Inflammatory macrophage treated with lipopolysaccharide for 4 hours (primary cell): ENCODE results near the gene AARS1.
"Not testable (repeated sequence)": the region's sequence is repeated elsewhere in the genome, so short reads cannot be mapped to it uniquely, and the experiment has no call there.

Experiments used
- DNase-seq: peaks from one replicate; pipeline ENCODE4 v3.0.0-alpha.2; 2020

Gene AARS1

DNA sequence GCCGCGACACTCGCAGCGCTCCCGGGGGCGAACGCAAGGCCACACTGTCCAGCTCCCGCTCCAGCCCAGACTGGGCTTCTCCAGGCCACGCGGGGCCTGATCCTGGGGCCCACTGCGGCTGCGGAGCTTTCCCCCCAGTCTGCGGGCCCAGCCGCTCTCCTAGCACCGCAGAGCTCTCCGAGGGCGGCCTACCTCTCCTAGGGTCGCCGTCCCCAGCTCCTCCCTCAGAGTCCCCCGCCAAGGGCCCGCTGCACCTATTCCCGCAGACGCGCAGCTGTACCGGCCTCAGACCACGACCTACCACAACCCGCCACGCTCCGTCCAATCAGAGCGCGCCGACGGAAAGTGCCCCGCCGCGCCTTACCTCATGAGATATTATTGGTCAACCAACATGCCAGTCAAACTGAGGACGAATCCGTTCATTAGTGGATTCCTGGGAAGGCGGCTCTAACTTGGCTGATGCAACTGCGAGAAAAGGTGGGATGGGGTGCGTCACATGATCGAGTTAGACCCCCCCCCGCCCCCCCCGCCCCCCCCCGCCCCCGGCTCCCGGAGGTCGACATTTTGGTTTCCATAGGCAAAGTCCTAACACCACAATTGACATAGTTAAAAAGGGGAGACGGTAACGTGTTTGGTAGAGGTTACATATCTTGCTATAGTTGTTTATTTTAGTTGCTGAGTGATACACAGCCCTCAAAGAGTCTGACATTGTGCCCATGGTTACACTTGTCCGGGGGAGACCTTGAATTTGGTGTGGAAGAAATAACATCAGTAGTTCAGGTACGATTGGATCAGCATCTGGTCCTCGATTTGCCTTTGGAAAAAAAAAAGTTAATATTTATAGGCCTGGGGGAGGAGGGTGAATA lies at the start of gene AARS1:
Gene AARS1 (minus strand): TSS at position 278 of the 866 bp plus-strand sequence. CDS start 6,743 bp downstream, outside the sequence.
- peak; percentile 98 for DNase-seq

DNA sequence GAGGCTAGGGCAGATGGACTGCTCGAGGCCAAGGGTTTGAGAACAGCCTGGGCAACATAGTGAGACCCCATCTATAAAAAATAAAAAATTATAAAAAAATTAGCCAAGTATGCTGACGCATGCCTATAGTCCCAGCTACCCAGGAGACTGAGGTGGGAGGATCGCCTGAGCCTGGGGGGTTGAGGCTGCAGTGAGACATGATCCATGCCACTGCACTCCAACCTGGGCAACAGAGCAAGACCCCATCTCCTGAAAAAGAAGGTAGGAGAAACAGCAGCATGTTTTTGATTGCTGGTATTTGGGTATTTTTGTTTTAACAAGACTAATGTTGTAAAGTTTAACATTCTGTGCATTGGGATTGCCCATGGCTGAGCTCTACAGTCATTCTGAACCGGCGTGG lies 48.5 kb upstream of the AARS1 start:
- DNase-seq: no peak

DNA sequence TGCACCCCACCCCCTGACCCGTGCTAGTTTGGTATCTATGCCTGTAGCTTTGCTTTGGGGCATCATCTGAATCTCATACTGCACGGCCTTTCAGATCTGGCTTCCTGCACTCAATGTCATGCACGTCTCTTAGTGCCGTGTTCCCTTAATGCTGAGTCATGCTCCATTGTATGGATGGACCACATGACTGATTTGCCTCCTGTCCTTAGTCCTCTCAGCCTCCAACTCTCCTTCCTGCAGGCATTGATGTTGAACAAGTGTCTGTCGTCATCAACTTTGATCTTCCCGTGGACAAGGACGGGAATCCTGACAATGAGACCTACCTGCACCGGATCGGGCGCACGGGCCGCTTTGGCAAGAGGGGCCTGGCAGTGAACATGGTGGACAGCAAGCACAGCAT lies 43.4 kb upstream of the AARS1 start:
- DNase-seq: not testable (repeated sequence)

DNA sequence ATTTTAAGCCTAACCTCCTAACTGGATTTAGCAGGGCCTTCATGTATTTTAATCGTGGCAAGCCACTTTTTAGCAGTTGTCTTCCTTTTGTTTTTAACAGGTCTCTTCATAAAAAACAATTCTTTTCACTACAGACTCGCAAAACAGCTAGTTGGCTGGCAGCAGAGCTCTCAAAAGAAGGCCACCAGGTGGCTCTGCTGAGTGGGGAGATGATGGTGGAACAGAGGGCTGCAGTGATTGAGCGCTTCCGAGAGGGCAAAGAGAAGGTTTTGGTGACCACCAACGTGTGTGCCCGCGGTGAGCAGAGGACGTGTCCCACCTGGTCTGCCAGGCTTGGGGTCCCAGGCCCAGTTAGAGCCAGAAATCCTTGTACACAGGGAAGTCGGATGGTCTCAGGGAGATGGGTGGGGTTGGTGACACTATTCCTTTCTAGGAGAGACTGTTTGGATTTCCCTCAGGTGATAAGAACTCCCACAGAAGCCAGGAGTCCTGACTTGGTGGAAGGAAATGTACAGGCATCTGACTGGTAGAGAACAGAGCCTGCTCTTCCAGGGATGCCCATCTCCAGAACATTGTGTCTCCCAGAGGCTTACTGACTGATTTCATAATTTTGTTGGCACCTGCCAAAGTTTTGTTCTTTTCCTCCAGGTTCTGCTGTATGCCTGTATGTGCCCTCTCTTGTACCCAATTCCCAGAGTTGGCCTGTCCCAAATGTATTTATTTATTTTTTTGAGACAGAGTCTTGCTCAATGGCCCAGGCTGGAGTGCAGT lies 42.5 kb upstream of the AARS1 start:
- DNase-seq: no peak

DNA sequence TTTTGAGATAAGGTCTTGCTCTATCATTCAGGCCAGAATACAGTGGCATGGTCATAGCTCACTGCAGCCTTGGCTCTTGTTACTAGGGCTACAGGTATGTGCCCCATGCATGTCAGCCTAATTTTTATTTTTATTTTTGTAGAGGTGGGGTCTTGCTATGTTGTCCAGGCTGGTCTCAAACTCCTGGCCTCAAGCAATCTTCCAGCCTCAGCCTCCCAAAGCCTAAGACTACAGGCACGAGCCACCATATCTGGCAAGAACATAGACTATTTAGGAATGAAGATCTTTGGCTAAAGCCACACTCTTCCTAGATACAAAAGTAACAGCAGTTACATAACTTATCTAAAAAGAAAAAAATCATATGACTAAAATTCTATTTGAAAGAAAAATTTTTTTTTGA lies 41.8 kb upstream of the AARS1 start:
- no peak for DNase-seq

DNA sequence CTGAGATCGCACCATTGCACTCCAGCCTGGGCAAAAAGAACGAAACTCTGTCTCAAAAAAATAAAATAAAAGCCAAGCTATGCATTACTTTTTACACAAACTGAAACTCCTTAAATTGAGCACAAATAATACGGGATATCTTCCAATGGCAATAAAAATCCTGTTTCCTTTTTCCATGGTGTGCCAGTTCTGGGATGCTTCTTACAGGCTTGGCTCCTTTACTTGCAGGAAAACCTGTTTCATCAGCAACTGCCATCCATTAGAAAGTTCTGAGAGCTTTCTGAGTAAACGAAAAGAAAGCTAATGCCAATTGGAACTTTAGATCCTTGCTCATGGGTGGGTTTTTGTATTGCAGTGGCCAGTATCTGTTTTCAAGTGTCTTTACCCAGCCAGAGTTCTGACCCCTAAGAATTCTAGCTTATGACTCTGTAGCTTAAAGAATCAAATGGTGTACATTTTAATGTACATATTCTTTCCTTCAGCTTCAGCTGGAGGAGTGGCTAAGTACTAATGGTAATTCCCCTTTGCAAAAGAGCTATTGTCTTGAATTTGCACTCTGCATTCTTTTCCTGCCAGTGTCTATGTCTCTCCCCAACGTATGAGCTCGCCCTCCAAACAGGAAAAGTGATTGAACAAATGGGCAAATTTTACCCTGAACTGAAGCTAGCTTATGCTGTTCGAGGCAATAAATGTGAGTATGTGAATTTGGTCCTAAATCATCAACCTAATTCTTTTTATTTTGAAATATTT lies 35.9 kb upstream of the AARS1 start:
- DNase-seq: no peak

DNA sequence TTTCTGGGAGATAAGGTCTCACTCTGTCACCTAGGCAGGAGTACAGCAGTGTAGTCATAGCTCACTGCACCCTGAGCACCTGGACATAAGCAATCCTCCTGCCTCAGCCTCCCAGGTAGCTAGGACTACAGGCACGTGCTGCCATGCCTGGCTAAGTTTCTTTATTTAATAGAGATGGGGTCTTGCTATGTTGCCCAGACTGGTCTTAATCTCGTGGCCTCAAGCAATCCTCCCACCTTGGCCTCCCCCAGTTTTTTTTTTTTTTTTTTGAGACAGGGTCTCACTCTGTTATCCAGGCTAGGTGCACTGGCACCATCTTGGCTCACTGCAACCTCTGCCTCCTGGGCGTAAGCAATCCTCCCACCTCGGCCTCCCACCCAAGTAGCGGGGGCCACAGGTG lies 30.8 kb upstream of the AARS1 start:
- DNase-seq: no peak

DNA sequence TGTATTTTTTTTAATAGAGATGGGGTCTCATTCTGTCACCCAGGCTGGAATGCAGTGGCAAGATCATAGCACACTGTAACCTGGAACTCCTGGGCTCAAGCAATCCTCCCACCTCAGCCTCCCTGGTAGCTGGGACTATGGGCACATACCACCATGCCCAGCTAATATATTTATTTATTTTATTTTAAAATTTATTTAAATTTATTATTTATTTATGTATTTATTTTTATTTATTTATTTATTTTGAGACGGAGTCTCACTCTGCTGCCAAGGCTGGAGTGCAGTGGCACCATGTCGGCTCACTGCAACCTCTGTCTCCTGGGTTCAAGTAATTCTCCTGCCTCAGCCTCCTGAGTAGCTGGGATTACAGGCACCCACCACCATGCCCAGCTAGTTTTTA lies 18.4 kb upstream of the AARS1 start:
- DNase-seq: not testable (repeated sequence)

DNA sequence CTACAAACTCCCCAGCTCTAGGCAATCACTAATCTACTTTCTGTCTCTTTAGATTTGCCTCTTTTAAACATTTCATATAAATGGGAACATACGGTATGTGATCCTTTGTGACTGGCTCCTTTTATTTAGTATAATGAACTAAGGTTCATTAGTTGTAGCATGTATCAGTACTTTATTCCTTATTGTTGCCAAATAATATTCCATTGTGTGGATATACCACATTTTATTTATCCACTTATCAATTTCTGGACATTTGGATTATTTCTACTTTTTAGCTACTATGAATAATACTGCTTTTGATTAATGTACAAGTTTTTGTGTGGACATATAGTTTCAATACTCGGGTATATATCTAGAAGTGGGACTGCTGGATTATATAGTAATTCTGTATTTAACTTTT lies 17.6 kb upstream of the AARS1 start:
- no peak for DNase-seq

DNA sequence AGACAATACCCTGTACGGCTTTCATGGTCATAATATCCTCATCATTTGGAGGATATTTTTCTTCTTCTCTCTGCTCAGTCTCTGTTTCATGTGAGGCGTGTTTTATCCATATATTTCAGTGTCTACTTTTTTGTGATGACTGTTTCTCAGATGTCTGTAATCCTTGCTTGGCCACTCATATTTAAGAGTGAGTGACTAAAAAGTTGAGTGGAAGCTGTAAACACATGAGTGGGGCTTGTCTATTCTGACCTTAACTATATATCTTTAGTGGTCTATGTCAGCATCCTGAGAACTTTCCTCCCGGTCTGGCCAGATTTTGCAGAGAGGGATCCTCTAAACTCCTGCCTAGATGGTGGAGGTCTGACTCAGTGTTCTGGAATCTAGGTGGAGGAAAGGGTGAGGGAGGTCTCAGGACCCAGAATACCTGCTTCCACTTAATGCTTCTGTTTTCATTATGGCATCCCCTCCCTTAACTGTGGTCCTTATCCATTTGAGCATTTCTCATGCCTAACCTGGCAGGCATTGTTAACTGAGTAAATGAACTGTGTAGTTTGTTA lies 15.7 kb upstream of the AARS1 start:
- DNase-seq: no peak

DNA sequence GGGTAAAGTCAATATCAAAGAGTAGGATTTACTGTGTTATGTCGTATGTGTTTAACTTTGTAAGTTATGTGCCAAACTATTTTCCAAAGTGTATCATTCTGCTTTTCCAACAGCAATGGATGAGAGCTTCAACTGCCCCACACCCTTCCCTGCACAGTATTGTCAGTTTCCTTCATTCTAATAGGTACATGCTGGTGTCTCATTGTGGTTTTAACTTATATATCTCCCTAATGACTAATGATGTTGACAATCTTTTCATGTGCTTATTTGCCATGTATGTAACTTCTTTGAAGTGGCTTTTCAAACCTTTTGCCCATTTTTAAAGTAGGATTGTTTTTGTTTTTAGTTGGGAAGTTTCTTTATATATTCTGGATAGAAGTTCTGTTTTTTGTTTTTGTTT lies 13.4 kb upstream of the AARS1 start:
- no peak for DNase-seq

DNA sequence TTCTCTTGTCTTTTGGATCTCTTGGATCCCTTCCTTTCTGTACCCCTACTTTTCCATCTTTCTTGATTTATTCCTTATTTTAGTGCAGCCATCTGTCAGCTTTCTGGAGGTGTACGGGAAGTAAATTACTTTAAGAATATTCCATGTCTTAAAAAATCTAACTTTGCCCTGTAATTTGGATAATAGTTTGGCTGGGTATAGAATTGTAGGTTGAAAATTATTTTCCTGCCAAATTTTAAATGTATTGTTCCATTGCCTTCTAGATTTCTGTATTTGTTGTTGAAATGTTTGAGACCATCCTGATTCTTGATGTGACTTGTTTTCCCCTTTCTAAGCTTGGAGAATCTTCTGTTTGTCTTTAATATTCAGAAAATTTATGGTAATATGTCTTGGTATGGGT lies 11.8 kb upstream of the AARS1 start:
- DNase-seq: no peak

DNA sequence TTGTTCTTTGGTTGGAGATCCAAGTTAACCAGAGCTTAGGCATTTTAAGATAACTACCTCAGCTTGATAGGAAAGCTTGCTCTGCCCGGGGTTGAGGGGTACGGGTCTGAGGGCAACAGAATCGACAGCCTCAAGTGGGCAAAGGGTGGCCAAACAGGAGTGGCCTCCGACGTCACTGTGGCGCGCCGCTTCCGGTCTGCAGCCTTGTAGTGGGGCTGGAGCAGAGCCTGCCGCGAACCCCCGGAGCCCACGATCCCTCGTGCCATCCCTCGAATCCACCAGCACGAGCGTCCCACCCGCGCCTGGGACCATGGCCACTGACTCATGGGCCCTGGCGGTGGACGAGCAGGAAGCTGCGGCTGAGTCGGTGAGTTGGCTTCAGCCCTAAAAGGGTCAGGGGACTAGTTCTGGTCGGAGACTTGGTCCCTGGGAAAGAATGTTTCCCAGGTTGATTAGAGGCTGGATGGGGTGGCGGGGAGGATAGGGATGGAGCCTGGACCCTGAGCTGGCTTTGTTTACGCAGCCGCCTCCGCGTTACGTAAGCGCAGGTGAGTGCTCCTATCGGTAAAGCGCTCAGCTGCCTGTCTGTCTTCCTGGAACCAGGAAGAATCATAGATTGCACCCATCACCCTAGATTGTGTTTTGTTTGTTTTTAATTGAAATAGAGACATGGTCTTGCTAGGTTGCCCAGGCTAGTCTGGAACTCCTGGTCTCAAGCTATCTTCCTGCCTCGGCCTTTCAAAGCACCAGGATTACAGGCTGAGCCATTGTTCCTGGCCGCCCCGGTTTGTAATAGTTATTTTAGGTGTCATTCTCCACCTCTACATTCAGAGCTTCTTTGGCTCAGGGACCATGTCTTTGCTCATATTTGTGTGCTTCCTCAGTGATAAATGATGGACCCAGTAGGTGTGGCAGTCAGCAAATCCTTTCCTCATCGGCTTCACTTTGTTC lies 10.0 kb upstream of the AARS1 start, which contains the start of gene DDX19B:
Gene DDX19B (plus strand): TSS at position 199 of the 951 bp plus-strand sequence. CDS start 112 bp downstream, at position 311.
- peak; percentile 73 for DNase-seq

DNA sequence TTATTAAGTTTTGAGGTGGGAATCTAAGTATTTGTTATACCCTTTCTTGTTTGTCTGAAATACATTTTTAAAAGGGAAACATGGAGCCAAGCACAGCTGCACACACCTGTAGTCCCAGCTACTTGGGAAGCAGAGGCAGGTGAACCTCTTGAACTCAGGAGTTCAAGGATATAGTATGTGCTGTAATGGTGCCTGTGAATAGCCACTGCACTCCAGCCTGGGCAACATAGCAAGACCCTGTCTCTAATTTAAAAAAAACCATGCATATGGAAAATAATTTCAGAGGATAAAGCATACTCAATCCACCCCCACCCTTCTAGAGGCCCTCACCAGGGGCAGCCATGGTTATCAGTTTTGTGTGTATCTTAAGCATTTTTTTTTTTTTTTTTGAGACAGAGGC lies 6.3 kb upstream of the AARS1 start:
- DNase-seq: no peak

DNA sequence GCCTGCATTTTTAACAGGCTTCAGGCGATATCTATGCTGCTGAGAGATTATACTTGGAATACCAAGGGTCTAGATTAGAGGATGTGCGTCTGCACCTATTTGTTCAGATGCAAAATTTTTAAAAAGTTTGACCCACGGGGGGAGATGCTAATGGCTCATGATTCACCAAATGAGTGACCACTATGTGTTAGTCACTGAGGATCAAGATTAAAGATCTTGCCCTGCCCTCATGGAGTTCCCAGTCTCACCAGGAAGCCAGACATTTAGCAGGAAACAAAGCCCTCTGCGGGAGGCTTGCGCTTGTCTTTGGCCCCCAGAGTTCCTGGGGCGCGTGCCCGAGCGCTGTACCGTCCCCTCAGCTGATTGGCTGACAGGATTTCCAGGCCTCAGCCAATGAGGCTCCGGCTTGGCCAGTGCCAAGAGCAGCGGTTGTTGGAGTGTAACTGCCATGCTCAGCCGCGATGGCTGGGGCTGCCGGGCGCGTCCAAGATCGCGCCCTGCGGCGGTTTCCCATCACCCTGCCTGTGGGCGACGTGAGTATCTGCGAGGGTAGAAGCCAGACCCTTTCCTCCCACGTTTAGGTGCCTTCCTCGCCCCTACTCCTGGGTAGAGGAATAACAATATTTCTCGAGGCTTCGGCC lies 5.2 kb upstream of the AARS1 start:
- no peak for DNase-seq

DNA sequence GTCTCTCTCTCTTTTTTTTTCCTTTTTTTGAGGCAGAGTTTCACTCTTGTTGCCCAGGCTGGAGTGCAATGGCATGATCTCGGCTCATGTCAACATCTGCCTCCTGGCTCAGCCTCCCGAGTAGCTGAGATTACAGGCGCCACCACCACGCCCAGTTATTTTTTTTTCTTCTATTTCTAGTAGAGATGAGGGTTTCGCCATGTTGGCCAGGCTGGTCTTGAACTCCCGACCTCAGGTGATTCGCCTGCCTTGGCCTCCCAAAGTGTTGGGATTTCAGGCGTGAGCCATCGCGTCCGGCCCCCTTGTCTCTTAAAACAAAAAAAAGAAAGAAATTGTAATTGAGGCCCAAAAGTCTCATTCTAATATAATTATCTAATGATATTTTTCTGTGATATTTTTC lies 2.8 kb upstream of the AARS1 start:
- DNase-seq: not testable (repeated sequence)

DNA sequence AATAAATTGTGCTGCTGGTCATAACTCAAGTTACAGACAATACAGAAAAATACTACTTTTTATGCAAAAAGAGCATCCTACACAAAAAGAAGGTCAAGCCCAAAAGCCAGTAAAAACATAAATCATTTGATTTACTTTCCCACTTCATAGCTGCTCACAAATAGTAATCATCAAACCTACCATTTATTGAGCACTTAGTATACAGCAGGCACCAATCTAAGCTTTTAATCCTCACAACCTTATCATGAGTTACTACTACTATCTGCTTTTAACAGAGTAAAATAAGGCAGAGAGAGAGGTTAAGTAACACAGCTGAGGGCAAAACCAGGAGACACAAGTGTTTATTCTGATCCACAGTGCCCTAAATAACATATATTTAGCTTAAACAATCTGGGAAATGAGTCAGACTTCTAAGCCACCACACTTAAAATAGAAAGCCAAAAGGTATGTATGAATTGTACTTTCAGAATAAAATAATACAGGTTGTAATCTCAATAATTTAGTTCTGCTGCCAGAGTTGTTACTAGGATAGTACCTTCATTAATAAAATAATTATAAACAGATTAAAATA lies 1.7 kb upstream of the AARS1 start:
- DNase-seq: no peak

DNA sequence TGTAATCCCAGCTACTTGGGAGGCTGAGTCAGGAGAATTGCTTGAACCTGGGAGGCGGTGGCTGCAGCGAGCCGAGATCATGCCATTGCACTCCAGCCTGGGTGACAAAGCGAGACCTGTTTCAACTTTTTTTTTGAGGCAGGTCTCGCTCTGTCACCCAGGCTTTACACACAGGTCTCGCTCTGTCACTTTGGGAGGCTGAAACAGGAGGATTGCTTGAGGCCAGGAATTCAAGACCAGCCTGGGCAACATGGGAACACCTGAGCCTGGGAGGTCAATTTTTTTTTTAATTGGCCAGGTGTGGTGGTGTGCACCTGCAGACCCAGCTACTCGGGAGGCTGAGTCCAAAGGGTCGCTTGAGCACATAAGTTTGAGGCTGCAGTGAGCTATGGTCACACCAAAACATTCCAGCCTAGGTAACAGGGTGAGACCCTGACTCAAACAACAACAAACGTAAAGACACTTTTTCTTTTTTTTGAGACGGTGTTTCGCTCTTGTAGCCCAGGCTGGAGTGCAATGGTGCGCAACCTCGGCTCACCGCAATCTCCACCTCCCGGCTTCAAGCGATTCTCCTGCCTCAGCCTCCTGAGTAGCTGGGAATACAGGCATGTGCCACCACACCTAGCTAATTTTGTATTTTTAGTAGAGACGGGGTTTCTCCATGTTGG lies 1.9 kb downstream of the AARS1 start:
- DNase-seq: not testable (repeated sequence)

DNA sequence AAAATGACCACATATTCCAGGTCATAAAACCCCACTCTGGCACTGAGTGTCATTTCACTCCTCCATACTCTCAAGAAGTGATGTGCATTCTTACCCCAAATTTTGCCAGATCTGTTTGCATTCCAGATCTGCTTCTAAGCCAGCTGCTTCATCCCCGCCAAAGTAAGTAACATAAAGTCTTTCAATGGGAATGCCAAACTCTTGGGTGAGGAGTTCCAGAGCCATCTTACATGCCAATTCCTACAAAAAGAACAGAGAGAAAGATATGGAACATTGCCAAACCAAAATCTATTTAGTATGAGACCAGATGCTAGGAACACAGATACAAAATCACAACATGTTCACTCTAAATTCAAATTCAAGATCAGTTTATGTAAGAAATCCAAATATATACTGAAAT lies 12.9 kb downstream of the AARS1 start:
- DNase-seq: no peak

DNA sequence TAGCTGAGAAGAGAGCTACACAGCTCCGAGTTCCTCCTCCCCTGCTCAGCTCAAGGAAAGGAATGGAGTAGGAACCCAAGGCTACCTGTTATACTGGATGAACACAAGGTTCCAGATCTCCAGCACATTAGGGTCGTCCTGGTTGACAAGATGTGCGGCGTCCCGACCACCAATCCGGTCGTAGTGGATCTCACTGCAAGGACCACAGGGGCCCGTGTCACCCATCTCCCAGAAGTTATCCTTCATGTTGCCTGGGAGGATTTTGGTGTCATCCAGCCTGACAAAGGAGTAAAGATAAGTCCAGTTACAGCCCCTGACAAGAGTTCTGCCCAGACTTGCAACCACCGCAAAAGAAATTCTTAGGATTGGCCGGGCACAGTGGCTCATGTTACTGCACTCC lies 17.6 kb downstream of the AARS1 start:
- DNase-seq: no peak
